RPMI8226 (cell line): ENCODE data around the gene ZCCHC17.

Source experiments
- DNase-seq: peaks from one replicate; pipeline ENCODE4 v3.0.0-alpha.2; 2015

Gene ZCCHC17

DNA sequence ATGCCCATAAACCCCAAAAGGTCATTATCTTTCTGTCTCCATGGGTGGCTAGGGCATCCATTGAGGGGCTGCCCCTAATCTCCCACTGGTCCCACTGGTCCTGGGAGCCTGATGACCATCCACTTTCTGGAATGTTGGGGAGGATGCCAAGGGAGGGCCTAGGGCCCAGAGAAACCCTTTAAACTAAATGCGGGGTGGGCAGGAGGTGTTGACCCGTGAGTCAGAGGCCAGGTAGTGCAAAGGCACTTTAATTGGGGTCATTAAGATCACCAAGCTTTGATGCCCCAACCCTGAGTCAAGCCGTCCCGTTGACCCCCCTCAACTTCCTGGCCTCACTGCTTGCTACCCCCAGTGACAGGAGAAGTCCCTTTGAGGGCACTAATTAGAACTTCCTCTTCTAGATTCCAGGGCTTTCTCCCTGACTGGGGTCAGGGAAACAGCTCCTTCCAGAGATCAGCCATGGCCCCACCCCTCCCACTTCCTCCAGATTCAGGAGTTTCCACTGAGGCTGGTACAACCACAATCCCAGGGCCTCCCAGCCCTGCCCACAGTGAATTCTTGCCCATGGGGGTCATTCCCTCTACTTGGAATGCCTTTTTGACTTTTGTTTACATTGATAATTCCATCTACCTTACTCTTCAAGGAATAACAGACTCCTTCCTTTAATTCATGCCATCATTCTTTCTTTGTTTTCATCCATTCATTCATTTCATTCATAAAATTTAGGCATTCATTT, 100.7 kb downstream of the ZCCHC17 start:
- DNase-seq, result no peak

DNA sequence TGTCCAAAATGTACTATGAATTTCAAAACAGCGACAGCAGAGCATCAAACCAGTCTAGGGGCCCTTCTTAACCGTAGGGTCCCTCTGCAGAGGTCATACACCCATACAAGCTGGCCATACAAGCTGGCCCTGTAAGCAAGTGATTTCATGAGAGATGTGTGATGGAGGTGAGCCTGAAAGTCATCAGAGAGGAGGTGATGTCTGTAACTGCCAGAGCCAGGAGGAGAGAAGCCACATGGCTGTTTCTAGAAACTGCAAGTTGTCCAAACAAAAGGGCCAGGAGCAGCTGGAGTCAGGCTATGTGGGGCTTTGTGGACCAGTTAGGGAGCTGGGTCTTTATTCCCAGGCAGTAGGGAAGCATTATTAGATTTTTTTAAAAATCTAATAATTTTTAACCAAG, 101.4 kb downstream of the ZCCHC17 start:
- DNase-seq, result no peak

DNA sequence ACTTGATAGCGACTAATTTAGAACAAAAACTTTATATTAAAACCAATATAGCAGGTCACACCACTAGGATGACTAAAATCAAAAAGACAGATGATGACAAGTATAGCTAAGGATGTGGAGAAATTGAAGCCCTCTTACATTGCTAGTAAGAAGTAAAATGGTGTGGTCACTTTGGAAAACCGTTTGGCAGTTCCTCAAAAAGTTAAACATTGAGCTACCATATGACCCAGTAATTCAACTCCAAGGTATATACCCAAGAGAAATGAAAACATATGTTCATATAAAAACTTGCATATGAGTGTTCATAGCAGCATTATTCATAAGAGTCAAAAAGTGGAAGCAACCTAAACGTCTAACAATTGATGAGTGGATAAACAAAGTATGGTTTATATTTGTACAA, 103.1 kb downstream of the ZCCHC17 start:
- DNase-seq, result no peak

DNA sequence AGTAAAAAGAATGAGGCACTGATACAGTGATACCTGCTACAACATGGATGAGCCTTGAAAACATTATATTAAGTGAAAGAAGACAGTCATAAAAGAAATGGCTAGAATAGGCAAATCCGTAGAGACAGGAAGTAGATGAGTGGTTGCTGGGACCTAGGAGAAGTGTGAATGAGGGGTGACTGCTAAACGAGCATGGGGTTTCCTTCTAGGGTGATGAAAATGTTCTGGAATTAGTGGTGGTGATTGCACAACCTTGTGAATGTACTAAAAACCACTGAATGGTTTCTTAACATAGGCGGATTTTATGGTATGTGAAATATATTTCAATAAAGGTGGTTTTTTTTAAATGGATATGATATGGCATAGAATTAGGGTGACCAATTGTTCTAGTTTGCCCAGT, 103.6 kb downstream of the ZCCHC17 start:
- no peak for DNase-seq

DNA sequence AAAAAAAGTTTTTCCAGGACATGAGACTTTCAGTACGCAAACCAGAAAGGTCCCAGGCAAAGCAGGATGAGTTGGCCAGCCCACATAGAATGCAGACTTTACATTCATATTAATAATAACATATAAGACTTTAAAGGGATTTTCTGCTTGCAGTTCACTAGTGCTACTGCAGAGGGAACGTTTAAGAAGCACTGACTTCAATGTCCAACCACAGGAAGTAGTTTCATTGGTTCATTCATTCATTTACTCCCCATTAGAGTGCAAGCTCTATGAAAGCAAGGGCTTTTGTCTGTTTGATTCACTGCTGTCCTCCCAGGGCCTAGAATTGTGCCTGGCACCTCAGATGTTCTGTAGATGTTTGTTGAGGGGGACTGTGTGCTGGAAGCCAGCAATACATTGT, 104.4 kb downstream of the ZCCHC17 start:
- no peak for DNase-seq

DNA sequence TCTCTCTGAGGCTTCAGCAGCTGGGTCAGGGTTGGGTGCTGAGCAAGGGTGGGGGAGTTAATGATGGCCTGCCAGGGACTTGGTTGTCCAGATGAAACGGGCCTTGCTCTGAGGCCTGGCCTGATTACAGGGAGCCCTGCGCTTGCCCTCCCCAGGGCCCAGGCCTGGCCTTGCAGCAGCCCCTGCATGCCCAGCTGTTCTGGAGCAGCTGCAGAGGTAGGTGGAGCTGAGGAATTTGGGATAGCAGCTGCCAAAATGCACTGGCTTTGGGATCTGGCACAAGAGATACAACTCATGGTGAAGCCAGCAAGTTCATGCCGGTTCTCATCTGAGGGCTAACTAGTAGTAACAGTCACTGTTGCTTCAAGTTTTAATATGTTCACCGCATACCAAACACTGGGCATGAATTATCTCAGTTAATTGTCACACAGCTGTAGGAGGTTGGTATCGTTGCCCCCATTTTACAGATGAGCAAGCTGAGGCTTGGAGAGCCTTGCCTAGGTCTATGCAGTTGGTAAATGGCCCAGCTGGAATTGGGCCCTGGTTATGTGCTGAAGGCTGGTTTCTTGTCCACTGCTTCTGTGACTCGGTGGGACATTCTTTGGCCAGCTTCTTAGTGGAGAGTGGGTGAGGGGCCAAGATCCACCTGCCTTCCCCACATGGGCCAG, 108.9 kb downstream of the ZCCHC17 start:
- no peak for DNase-seq

DNA sequence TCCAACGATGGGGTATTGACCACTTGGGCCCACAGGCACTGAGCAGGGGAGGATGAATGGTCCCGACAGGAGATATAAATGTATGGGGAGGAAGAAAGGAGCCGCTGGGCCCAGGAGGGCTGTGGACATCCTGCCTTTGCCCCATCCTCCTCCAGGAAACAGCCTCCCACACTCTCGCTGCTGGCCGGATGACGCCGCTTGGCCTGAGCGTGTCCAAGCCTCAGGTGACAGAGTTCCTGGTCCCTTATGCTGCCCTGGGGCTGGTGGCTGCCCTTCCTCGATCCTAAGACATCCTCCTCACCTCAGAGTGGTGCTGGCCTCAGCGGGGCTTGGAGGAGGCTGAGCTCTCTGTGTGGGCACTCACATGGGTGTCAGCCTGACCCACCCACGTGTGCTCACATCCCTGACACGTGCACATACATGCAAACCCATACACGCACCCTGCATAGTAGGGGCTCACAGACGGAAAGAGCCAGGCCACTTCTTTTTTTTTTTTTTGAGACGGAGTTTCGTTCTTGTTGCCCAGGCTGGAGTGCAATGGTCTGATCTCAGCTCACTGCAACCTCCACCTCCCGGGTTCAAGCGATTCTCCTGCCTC, 110.3 kb downstream of the ZCCHC17 start:
- DNase-seq, result no peak

DNA sequence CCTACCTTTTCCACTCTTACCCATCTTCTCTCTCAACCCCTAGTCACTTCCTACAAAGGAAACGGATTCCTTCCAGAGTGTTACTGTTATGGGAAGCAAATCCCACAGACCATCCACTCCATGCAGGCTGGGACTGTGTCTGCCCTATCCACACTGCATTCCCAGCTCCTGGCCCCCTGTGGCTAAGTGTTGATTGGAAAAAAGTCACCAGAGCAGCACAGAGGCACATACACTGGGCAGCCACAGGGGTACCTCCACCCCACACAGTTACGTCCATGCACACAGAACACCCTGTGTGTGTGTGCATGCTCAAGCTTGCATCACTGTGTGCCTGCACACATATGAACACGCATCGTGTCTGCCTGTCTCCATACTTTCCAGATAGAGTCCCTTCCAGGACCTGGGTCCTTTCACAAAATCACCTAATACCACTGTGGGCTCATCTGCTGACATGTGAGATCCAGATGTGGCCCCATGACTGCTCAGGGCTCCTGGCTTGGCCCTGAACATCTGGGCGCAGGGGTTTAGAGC, 112.0 kb downstream of the ZCCHC17 start:
- DNase-seq, result no peak

DNA sequence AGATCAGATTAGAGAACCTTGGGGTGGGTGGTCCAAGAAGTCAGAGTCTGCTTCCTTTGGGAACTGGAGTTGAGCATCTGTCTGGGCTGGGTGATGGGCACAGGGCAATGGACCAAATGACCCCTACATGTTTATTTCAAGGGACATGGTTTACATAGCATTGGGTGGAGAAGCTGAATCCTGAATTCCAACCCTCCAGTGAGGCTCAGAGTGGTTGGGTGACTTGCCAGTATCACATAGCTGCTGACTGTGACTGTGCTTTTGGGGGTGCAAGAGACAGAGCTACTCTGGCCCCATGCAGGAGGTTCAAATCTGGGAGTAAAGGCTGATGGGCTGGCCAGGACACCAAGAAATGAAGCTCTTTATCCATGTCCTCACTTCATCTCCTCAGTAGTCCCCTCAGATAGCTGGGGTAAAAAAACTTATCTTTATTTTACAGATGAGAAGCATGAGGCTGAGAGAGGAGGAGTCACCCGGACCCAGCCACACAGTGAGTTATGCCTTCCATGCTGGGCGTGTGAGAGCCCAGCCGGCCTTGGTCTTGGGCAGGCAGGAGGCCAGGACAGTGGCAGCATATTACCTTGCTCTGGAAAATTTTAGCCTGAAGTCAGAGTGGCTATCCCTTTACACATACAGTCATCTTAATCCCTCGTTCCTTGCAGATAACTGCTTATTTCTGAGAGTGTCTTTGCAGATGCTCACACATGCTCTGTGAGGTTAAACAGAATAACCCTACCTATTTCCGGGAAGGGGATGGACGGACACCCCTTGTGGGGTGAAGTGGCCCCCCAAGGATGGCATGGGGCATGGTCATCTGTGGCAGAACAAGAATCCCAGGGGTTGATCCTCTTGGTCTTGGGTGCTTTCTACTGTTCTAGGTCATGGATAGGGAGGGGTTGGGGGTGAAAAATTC, 113.4 kb downstream of the ZCCHC17 start:
- no peak for DNase-seq

DNA sequence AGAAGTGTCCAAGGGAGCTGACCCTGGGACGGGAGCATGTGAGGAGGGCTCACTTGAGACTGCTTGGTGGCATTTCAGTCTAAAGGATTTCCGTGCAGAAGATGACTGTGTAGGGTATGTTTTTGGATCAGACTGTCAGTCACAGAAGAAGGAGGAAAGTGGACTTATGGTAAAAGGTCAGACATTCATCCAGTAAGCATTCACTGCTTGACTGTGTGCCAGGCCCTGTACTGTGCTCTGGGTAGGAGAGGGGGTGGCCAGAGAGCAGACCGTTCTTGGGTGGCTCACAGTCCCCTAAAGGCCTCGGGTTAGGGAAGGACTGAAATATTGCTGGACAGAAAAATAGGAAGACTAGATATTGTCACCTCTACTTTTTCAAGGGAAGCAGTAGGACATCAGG, 114.0 kb downstream of the ZCCHC17 start:
- no peak for DNase-seq

DNA sequence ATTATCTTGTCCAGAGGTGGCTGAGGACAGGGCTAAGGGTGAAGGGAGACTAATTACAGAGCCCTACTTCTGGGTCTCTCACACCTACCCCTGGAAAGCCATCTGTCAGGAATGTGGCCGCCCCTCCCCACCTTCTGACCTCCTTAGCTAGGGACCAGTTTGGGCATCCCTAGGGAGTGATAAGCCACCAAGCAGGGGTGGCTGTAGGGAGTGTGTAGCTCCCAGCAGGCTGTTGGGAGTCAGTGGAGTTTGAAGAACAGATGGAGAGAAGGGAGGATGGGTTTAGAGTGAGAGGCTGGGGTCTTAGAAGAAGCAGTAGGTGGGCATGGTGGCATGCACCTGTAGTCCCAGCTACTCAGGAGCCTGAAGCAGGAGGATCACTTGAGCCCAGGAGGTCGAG, 115.4 kb downstream of the ZCCHC17 start:
- DNase-seq, result no peak

DNA sequence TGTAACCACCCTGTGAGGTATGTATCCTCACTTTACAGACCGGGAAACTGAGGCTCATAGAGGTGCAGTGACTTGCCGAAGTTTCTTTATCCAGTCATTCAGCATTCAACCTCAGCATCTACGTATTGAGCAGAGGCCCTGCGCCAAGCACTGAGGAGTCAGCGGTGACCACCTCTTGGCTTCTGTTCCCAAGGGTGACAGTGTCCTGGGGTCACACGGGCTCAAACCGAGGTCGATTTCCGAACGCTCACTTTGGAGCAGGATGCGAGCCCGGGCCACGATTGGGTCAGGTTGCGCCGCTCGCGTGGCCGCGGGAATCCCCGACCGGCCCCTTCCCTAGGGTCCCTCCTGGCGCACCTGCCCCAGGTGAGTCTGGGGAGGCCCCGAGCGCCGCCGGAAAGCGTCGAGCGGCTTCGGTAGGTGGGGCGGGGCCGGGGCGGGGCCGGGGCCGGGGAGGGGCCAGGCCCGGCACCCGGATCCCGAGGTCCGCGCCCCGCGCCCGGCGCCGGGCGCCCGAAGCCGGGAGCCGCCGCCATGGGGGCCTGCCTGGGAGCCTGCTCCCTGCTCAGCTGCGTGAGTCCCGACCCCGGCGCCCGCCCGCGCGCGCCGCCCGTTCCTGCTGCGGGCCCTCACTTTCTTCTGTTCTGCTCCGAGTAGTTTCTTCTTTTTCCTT, 116.0 kb downstream of the ZCCHC17 start, which contains the start of gene SERINC2:
Gene SERINC2, plus strand, starts transcription at position 482 of the 673 bp plus-strand sequence. Its CDS starts 53 bp downstream, at position 535.
- peak; percentile 74 for DNase-seq

DNA sequence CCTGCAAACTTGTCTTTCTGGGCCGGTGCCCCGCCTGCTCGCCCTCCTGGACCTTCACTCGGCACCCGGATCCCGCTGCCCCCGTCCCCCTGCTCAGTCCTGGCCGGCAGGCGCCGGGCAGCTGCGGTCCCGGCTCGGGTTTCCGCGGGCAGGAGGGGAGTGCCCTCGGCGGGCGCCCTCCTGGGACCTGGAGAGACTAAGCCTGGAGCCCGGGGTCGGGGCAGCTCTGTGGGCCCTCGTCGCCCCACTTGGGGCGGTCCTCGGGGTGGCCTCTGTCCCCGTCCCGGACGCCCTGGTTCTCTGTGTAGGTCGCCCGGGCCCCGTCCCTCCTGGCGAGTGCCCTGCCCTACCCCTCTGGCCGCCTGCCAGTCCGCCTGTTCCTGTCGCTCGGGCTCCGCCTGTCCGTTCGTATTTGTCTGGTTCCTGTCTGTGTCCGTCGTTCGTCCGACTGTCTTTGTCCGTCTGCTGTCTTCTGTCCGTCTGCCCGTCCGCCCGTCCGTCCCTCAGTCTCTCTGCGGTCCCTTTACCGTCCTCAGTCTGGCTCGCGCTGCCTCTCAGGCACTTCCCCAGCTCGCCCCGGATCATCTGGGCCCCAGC, 116.7 kb downstream of the ZCCHC17 start:
- DNase-seq, result peak; percentile 85
